ENCODE data around the gene CADM2.

- no peak for TF ChIP-seq CTCF (IDR thresholded peaks at IDR 0.05)
- TF ChIP-seq POLR2A (IDR thresholded peaks at IDR 0.05): no peak
Observed at GRCh38 chr3:85591451-85591850, 632.7 kb downstream of the CADM2 start.

Data from adrenal gland (tissue), 5 donors.